AG09319 (cell line): Measurements from ENCODE around the gene CHIC2.

Source experiments
- DNase-seq: peaks from one replicate; pipeline ENCODE4 v3.0.0-alpha.2; 2010; ENCODE audit warnings: low read depth; ENCODE audit errors: extremely low read depth
- CTCF ChIP-seq: IDR thresholded peaks from 2 replicates; pipeline ENCODE4 v1.5.1; 2011; ENCODE audit warnings: low read depth, mild to moderate bottlenecking, inconsistent platforms, low read length, moderate library complexity

CHIC2 gene

DNA sequence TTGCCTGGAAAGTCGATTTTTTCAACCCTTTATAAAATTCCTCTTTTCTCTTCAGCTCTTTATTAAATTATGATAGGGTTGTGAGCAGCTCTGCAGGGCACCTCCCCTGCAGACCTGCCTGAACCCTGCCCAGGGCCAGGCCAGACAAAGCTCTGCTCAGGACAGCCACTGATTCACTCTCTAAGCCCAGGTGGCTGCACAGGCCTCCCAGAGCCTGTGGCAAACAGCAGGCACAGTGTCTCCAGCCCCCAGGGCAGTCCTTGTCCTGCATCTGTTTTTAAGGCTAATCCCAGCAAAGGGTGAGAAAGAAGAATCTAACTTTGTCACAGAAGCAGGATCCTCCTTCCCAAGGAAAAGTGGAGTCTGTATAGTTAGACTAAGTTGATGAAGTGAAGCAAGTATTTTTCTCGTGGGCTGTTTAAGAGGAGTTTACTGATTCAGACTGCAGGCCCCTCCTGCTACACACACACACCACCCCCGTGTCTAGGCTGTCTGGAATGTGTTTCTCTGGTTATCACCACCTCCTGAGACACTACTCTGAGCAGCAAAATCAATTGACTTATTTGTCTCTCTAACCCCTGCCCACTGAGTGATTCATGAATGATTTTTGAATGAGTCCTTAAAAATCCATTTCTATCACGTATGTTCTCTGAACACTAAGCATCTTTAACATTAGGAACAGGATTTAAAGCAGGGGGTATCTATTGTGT, 101.7 kb downstream of the CHIC2 start:
- no peak for DNase-seq
- TF ChIP-seq CTCF, result no peak

GRCh38 chr4:53961351-53961750, 103.1 kb downstream of the CHIC2 start:
- DNase-seq, result no peak
- TF ChIP-seq CTCF, result no peak

DNA sequence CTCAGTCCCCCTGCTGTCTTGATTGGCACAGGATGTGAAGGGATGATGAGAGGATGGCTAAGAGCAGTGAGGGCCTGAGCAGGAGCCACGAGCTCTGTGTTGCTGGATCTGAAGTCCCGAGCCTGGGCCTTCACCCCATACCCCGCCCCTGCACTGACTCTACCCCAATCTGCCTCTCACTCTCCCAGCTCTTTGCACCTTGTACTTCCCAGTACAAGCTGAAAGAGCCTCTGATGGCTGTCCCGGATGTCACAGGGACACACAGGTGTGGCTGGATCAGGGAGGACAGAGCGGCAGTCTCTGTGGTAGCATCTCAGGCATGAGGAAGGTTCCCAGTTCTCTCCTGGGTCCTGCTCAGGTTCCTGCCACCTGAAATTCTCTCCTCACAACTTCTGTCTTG, 103.6 kb downstream of the CHIC2 start:
- TF ChIP-seq CTCF, result no peak
- DNase-seq, result no peak
